ENCODE measurements around the gene ZSCAN22.

Gene ZSCAN22

GRCh38 chr19:58357481-58358145 is 30.8 kb downstream of the ZSCAN22 start:
- TF ChIP-seq ZFX (IDR thresholded peaks at IDR 0.05; ENCODE audit: borderline replicate concordance) (no peak), CTCF (IDR thresholded peaks at IDR 0.05) (no peak)
- no peak overlapping the region for H3K27ac ChIP-seq

GRCh38 chr19:58361900-58362271 is 35.1 kb downstream of the ZSCAN22 start:
- TF ChIP-seq CTCF (IDR thresholded peaks at IDR 0.05) (no peak), ZFX (IDR thresholded peaks at IDR 0.05; ENCODE audit: borderline replicate concordance) (no peak)
- peak overlapping the region; percentile 99 for H3K27ac ChIP-seq

GRCh38 chr19:58362272-58362994 is 35.6 kb downstream of the ZSCAN22 start, which contains the start of gene ZNF497:
Gene ZNF497, minus strand, starts transcription at chr19:58362751. Its CDS starts 5,116 bp downstream, at chr19:58357635.
- TF ChIP-seq CTCF (IDR thresholded peaks at IDR 0.05) (no peak), ZFX (IDR thresholded peaks at IDR 0.05; ENCODE audit: borderline replicate concordance) (no peak)
- peak within 1 kb of the TSS; percentile 99 for H3K27ac ChIP-seq

- TF ChIP-seq ZFX (IDR thresholded peaks at IDR 0.05; ENCODE audit: borderline replicate concordance) = no peak
- TF ChIP-seq CTCF (IDR thresholded peaks at IDR 0.05) = no peak
- 0 out of 2 replicates have a peak overlapping the region, but pooled peaks have one; percentile 99 for H3K27ac ChIP-seq
Observed at GRCh38 chr19:58364146-58364545, 37.4 kb downstream of the ZSCAN22 start.

GRCh38 chr19:58366585-58367430 is 40.0 kb downstream of the ZSCAN22 start:
- TF ChIP-seq ZFX (IDR thresholded peaks at IDR 0.05; ENCODE audit: borderline replicate concordance) = no peak
- TF ChIP-seq CTCF (IDR thresholded peaks at IDR 0.05) = no peak
- H3K27ac ChIP-seq = no peak overlapping the region

GRCh38 chr19:58367698-58368454 is 41.1 kb downstream of the ZSCAN22 start:
- H3K27ac ChIP-seq = no peak overlapping the region
- no peak for TF ChIP-seq ZFX (IDR thresholded peaks at IDR 0.05; ENCODE audit: borderline replicate concordance)
- no peak for TF ChIP-seq CTCF (IDR thresholded peaks at IDR 0.05)

All from 22Rv1 (cell line).